ENCODE measurements around the gene PIH1D1. TPM values are rescaled to one million over a fixed set of nuclear protein-coding genes. Genes with fewer than 3 reads are reported as not detected.

PIH1D1 gene
- total and polyA plus RNA-seq, 2 of the 13 experiments (the other 11 are each of a cell fraction or from before 2014, with no cell fraction given) = 110 to 137 TPM

GRCh38 chr19:49407482-49408015, 44.1 kb downstream of the PIH1D1 start:
- Histone ChIP-seq H3K4me2 (ENCODE audit: low read depth, low read length) (no peak overlapping the region), H3K9ac (ENCODE audit: insufficient read depth, low read depth, low read length) (no peak overlapping the region), H3K79me2 (ENCODE audit: insufficient read depth, low read length) (no peaks in the 10 kb centered on the region), H4K20me1 (ENCODE audit: insufficient read depth, low read length) (no peaks in the 10 kb centered on the region), H3K4me3 (replicated peaks in 1 of 3; ENCODE audit: insufficient read depth in 1 of 3, low read depth in 2 of 3, low read length in 3 of 3) (no peak overlapping the region), H2AFZ (ENCODE audit: low read length) (no peak overlapping the region), H3K27me3 (ENCODE audit: control insufficient read depth in 1 of 2, insufficient read depth in 2 of 2, low read length in 2 of 2) (peaks cover 11 to 24% of the 10 kb centered on the region in 2 experiments; a peak in 4 of 5 replicates), H3K36me3 (replicated peaks in 1 of 2; ENCODE audit: control insufficient read depth in 1 of 2, insufficient read depth in 2 of 2, low read length in 2 of 2) (no peaks in the 10 kb centered on the region), H3K9me3 (ENCODE audit: low read length) (no peaks in the 10 kb centered on the region), H3K4me1 (ENCODE audit: insufficient read depth, low read length) (no peaks in the 10 kb centered on the region), H3K27ac (ENCODE audit: extremely low read length, insufficient read depth, low read length) (no peak overlapping the region)
- ChIA-PET POLR2A (no interaction called here), CTCF (ENCODE audit: low intra/inter-chr PET ratio, low total read pairs) (no interaction called here)
- BruUV-seq (replicated peaks) = no TSS peak
- intact Hi-C loops (cut with micrococcal nuclease; ENCODE audit: unreplicated experiment) = no loop called here
- in situ Hi-C loops (cut with HindIII; ENCODE audit: extremely low pct_ligation_motif_present, low pct_unique_long_range_greater_than_20kb) = no loop called here
- FAIRE-seq (no peak), ATAC-seq (no peak), DNase-seq (ENCODE audit: low spot score) (no peak)
- no peak for TF ChIP-seq SNAI1 (CRISPR knock-in tag; IDR thresholded peaks at IDR 0.05; ENCODE audit: borderline replicate concordance)
- TF ChIP-seq RBM39 (IDR thresholded peaks at IDR 0.05; ENCODE audit: low read depth, low read length, poor library complexity, severe bottlenecking) = no peak
- TF ChIP-seq ZNF576 (CRISPR knock-in tag; IDR thresholded peaks at IDR 0.05) = no peak
- TF ChIP-seq PHF8 (CRISPR knock-in tag; IDR thresholded peaks at IDR 0.05) = no peak
- TF ChIP-seq TEF (CRISPR knock-in tag; IDR thresholded peaks at IDR 0.05) = no peak
- no peak for TF ChIP-seq GLMP (CRISPR knock-in tag; IDR thresholded peaks at IDR 0.05; ENCODE audit: borderline replicate concordance)
- no peak for TF ChIP-seq CHCHD3 (CRISPR knock-in tag; IDR thresholded peaks at IDR 0.05)
- TF ChIP-seq JARID2 (CRISPR knock-in tag; IDR thresholded peaks at IDR 0.05; ENCODE audit: insufficient replicate concordance) = no peak
- TF ChIP-seq ZSCAN22 (CRISPR knock-in tag; IDR thresholded peaks at IDR 0.05) = no peak
- TF ChIP-seq SP4 (CRISPR knock-in tag; IDR thresholded peaks at IDR 0.05) = no peak
- TF ChIP-seq ONECUT2 (CRISPR knock-in tag; IDR thresholded peaks at IDR 0.05) = no peak
- no peak for TF ChIP-seq ZMAT3 (CRISPR knock-in tag; conservative IDR thresholded peaks at IDR 0.05)
- TF ChIP-seq RFX1 (IDR thresholded peaks at IDR 0.05) = no peak
- no peak for TF ChIP-seq ZNF674 (CRISPR knock-in tag; IDR thresholded peaks at IDR 0.05; ENCODE audit: low read depth)
- TF ChIP-seq SOX13 (IDR thresholded peaks at IDR 0.05) = no peak
- no peak for TF ChIP-seq SOX13 (CRISPR knock-in tag; conservative IDR thresholded peaks at IDR 0.05 in 1 of 2, IDR thresholded peaks at IDR 0.05 in 1 of 2)
- TF ChIP-seq ZNF773 (CRISPR knock-in tag; IDR thresholded peaks at IDR 0.05; ENCODE audit: borderline replicate concordance) = no peak
- TF ChIP-seq ZNF431 (CRISPR knock-in tag; IDR thresholded peaks at IDR 0.05; ENCODE audit: borderline replicate concordance, low read depth) = no peak
- WGBS (ENCODE audit: low lambda C conversion rate) = 66% methylated on average over 16 of the region's 16 CpGs
